ENCODE data around the gene EML6. TPM values are rescaled to one million over a fixed set of nuclear protein-coding genes. Genes with fewer than 3 reads are reported as not detected.

EML6 gene
- total RNA-seq, 1 donor = 1.1 TPM

GRCh38 chr2:54683596-54683995, 39.9 kb upstream of the EML6 start:
- Histone ChIP-seq H3K9me3 (ENCODE audit: low read depth, low read length) (no peaks in the 10 kb centered on the region), H3K4me1 (ENCODE audit: insufficient read depth, low read length) (peaks cover 13% of the 10 kb centered on the region), H3K27me3 (ENCODE audit: insufficient read depth, low read length) (no peaks in the 10 kb centered on the region), H3K36me3 (ENCODE audit: insufficient read depth, low read length) (no peaks in the 10 kb centered on the region), H3K4me3 (ENCODE audit: insufficient read depth, low read length) (no peak overlapping the region), H3K4me2 (ENCODE audit: insufficient read depth, low read length) (no peak overlapping the region), H4K20me1 (ENCODE audit: insufficient read depth, low read length) (no peaks in the 10 kb centered on the region), H3K79me2 (ENCODE audit: insufficient read depth, low read length) (no peaks in the 10 kb centered on the region), H3K27ac (ENCODE audit: low read depth, low read length) (no peak overlapping the region), H2AFZ (ENCODE audit: low read length) (no peak overlapping the region)
- TF ChIP-seq CTCF (IDR thresholded peaks at IDR 0.05; ENCODE audit: extremely low read depth, low read depth, low read length) = no peak
- DNase-seq (ENCODE audit: insufficient read length, low spot score, missing footprints) = no peak

- H3K36me3 ChIP-seq (ENCODE audit: insufficient read depth, low read length) = no peaks in the 10 kb centered on the region
- H3K27ac ChIP-seq (ENCODE audit: low read depth, low read length) = no peak overlapping the region
- no peak overlapping the region for H2AFZ ChIP-seq (ENCODE audit: low read length)
- H3K4me1 ChIP-seq (ENCODE audit: insufficient read depth, low read length) = peaks cover 7% of the 10 kb centered on the region
- no peaks in the 10 kb centered on the region for H4K20me1 ChIP-seq (ENCODE audit: insufficient read depth, low read length)
- no peak overlapping the region for H3K4me3 ChIP-seq (ENCODE audit: insufficient read depth, low read length)
- no peaks in the 10 kb centered on the region for H3K79me2 ChIP-seq (ENCODE audit: insufficient read depth, low read length)
- H3K9me3 ChIP-seq (ENCODE audit: low read depth, low read length) = no peaks in the 10 kb centered on the region
- H3K4me2 ChIP-seq (ENCODE audit: insufficient read depth, low read length) = no peak overlapping the region
- H3K27me3 ChIP-seq (ENCODE audit: insufficient read depth, low read length) = no peaks in the 10 kb centered on the region
- DNase-seq (ENCODE audit: insufficient read length, low spot score, missing footprints) = no peak
- no peak for TF ChIP-seq CTCF (IDR thresholded peaks at IDR 0.05; ENCODE audit: extremely low read depth, low read depth, low read length)
Measured at GRCh38 chr2:54685263-54685775, 38.1 kb upstream of the EML6 start.

- H2AFZ ChIP-seq (ENCODE audit: low read length) = no peak overlapping the region
- no peaks in the 10 kb centered on the region for H3K27me3 ChIP-seq (ENCODE audit: insufficient read depth, low read length)
- H3K4me2 ChIP-seq (ENCODE audit: insufficient read depth, low read length) = no peak overlapping the region
- H3K4me3 ChIP-seq (ENCODE audit: insufficient read depth, low read length) = no peak overlapping the region
- no peaks in the 10 kb centered on the region for H3K9me3 ChIP-seq (ENCODE audit: low read depth, low read length)
- H4K20me1 ChIP-seq (ENCODE audit: insufficient read depth, low read length) = no peaks in the 10 kb centered on the region
- no peaks in the 10 kb centered on the region for H3K79me2 ChIP-seq (ENCODE audit: insufficient read depth, low read length)
- no peak overlapping the region for H3K27ac ChIP-seq (ENCODE audit: low read depth, low read length)
- H3K36me3 ChIP-seq (ENCODE audit: insufficient read depth, low read length) = no peaks in the 10 kb centered on the region
- DNase-seq (ENCODE audit: insufficient read length, low spot score, missing footprints) = no peak
- H3K4me1 ChIP-seq (ENCODE audit: insufficient read depth, low read length) = no peaks in the 10 kb centered on the region
- TF ChIP-seq CTCF (IDR thresholded peaks at IDR 0.05; ENCODE audit: extremely low read depth, low read depth, low read length) = no peak
Measured at GRCh38 chr2:54687595-54688152, 35.8 kb upstream of the EML6 start.

GRCh38 chr2:54691445-54692135, 31.9 kb upstream of the EML6 start:
- no peak overlapping the region for H3K4me3 ChIP-seq (ENCODE audit: insufficient read depth, low read length)
- no peak for DNase-seq (ENCODE audit: insufficient read length, low spot score, missing footprints)

More at GRCh38 chr2:54691445-54692135, 31.9 kb upstream of the EML6 start:
- Histone ChIP-seq H3K27ac (ENCODE audit: low read depth, low read length) (no peak overlapping the region), H2AFZ (ENCODE audit: low read length) (no peak overlapping the region), H3K9me3 (ENCODE audit: low read depth, low read length) (no peaks in the 10 kb centered on the region), H3K4me1 (ENCODE audit: insufficient read depth, low read length) (no peaks in the 10 kb centered on the region), H3K4me2 (ENCODE audit: insufficient read depth, low read length) (no peak overlapping the region), H4K20me1 (ENCODE audit: insufficient read depth, low read length) (no peaks in the 10 kb centered on the region), H3K27me3 (ENCODE audit: insufficient read depth, low read length) (no peaks in the 10 kb centered on the region), H3K36me3 (ENCODE audit: insufficient read depth, low read length) (no peaks in the 10 kb centered on the region), H3K79me2 (ENCODE audit: insufficient read depth, low read length) (no peaks in the 10 kb centered on the region)
- no peak for TF ChIP-seq CTCF (IDR thresholded peaks at IDR 0.05; ENCODE audit: extremely low read depth, low read depth, low read length)
